ENCODE results near the gene CAP2. TPM values are rescaled to one million over a fixed set of nuclear protein-coding genes. Genes with fewer than 3 reads are reported as not detected.
"Not testable (repeated sequence)": the region's sequence is repeated elsewhere in the genome, so short reads cannot be mapped to it uniquely, and the experiment has no call there.

Gene CAP2
- total RNA-seq, 1 donor from 2014 or later: 32.0 TPM

DNA sequence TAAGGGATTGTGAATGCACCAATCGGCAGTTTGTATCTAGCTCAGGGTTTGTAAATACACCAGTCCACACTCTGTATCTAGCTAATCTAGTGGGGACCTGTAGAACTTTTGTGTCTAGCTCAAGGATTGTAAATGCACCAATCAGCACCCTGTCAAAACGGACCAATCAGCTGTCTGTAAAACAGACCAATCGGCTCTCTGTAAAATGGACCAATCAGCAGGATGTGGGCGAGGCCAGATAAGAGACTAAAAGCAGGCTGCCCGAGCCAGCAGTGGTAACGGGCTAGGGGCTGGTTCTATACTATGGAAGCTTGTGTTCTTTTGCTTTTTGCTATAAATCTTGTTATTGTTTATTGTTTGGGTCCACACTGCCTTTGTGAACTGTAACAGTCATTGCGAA lies 187.9 kb downstream of the CAP2 start:
- DNase-seq (ENCODE audit: low spot score): not testable (repeated sequence)

DNA sequence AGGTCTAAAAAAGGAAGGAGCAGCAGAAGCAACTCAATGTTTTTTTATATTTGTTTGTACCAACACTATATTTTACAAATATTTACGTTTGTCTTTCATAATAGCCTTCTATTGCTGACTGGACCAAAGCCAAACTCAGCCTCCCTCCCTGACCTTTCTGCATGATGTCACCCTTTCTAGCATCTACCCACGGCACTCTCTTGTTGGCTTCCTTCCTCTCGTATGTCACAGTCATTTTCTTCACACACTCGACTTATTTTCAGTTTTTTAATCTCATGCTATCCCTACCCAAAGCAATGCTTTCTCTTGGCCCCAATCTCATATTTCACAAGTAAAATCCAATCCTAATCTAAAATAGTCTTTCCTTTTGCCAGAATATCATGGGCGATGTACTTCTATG lies 190.4 kb downstream of the CAP2 start:
- no peak for DNase-seq (ENCODE audit: low spot score)

DNA sequence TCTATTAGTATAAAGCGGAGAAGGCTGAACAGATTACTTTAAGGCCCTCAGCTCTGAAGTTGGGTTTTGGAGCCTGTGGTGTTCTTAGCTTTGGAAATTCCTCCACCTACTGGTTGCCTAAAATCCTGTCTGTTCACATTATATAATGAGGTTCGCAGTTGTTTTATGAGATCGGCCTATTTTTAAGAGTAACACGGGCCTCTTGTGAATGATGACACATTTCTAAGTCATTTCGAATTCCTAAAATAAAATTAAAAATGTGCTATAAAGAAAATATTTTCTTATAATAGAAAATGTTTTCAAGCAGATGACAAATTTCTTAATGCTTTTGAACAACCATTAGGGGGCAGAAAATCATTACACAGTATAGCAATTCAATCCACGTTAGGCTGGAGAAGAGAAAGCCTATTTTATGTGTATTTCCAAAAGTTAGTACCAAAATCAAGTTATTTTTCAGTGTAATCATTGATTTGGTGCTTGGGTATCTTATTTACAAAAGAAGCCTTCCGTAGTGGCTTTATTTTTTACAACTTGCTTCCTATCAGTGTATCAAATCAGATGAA lies 190.9 kb downstream of the CAP2 start:
- peak; percentile 34 for DNase-seq (ENCODE audit: low spot score)

DNA sequence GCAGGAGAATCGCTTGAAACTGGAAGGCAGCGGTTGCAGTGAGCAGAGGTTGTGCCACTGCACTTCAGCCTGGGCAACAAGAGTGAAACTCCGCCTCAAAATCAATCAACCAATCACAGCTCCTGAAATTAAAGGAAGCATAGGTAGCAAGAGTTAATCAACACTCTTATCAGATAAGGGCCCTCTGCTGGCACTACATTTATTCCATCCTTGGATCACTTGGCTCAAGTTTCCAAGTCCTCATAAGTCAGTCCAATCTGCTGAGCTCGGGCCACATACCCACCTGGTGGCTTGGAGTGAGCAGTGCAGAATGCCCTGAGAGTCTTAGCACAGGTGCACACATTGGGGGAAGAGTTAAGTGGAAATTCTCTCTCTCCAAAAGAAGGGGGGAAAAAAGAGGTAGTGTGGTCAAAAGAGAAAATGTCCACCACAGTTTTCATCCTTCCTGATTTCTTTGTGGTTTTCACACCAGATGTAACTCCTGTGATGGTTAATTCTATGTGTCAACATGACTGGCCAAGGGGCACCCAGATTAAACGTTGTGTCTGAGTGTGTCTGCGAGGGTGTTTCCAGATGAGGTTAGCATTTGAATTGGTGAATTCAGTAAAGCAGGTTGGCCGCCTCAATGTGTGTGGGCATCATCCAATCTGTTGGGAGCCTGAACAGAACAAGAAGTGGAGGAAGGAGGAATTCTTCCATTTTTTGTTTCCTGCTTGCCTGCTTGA lies 192.5 kb downstream of the CAP2 start:
- DNase-seq (ENCODE audit: low spot score): peak; percentile 59

DNA sequence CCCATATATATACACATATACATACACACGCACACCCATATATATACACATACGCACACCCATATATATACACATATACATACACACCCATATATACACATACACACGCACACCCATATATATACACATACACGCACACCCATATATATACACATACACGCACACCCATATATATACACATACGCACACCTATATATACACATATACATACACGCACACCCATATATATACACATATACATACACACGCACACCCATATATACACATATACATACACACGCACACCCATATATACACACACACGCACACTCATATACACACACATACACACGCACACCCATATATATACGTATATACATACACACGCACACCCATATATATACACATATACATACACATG lies 193.2 kb downstream of the CAP2 start:
- DNase-seq (ENCODE audit: low spot score): not testable (repeated sequence)

DNA sequence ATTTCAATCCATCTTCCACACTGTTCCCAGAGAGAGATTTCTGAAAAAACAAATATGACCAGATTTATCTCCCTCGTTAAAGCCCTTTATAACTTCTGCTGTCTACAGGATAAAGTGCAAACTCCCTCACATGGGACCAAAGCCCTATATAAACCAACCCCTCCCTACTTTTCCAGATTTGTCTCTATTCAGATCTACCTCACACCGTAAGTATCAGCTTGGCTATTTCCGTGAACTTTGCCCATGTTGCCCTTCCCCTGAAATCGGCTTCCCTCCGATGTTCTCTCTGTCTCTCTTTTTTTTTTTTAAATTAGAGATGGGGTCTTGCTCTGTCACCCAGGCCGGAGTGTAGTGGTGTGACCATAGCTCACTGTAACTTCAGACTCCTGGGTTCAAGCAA lies 194.6 kb downstream of the CAP2 start:
- DNase-seq (ENCODE audit: low spot score): no peak

DNA sequence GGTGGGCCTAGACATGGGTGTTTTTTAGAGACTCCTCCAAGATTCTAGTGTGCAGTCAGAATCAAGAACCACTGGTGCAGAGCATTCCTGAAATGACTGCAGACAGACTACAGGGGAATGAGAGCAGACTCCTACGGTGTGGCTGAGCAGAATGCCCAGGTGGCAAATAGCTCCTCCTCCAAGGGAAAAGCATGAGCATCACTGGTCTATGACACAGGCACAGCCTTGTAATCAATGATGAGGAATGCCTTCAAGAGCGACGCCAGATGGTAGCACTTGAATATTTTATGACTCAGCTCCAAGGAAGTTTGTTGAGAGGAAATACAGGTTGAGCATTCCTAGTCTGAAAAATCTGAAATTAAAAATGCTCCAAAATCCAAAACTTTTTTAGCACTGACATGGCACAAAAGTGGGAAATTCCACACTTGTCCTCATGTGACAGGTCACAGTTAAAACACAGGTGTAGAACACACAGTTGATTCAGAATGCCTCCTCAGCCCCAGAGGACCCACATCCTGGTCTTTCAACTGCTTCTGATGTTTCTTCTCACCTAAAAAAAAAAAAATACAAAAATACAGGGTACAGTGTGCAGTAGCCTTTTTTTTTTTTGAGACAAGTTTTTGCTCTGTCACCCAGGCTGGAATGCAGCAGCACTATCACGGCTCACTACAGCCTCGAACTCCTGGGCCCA lies 196.2 kb downstream of the CAP2 start:
- DNase-seq (ENCODE audit: low spot score): peak; percentile 66

DNA sequence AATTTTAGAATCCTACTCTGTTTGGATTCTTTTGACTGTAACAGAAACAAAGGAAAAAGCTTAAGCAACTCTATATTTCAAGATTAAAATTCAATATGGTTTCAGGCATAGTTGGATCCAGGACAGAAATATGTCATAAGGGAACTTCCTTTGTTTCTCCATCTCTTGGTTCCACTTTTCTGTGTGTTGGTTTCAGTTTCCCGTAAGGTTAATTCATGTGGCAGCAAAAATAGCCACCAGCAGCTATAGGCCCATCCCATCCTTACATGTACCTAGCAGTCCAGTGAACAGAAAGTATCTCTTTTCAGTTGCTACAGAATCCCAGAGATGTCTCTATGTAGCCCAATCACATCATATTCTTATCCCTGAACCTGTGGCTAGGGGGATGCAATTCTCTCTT lies 197.9 kb downstream of the CAP2 start:
- no peak for DNase-seq (ENCODE audit: low spot score)

DNA sequence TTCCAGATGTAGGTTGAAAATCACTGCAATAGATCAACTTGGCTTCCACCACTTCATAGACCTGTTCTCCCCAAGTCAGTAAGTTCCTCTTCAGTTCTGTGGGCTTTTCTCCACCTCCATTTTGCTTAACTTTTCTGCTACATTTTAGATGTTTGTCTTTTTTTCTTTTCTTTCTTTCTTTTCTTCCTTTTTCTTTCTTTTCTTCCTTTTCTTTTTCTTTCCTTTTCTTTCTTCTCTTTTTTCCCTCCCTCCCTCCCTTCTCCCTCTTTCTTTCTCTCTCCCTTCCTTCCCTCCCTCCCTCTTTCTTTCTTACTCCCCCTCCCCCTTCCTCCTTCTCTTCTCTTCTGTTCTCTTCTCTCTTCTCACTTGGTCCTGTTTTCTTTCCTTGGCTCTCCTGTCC lies 199.9 kb downstream of the CAP2 start:
- DNase-seq (ENCODE audit: low spot score): no peak

DNA sequence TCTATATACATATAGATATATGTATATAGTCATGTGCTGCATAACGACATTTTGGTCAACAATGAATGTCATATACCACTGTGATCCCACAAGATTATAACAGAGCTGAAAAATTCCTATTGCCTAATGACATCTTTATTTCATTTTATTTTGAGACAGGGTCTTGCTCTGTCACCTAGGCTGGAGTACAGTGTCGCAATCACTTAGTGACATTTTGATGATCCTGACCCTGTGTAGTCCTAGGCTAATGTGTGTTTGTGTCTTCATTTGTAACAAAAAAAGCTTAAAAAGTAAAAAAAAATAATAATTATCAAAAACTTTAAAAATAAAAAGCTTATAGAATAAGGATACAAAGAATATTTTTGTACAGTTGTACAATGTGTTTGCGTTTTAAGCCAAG lies 202.7 kb downstream of the CAP2 start:
- DNase-seq (ENCODE audit: low spot score): no peak

DNA sequence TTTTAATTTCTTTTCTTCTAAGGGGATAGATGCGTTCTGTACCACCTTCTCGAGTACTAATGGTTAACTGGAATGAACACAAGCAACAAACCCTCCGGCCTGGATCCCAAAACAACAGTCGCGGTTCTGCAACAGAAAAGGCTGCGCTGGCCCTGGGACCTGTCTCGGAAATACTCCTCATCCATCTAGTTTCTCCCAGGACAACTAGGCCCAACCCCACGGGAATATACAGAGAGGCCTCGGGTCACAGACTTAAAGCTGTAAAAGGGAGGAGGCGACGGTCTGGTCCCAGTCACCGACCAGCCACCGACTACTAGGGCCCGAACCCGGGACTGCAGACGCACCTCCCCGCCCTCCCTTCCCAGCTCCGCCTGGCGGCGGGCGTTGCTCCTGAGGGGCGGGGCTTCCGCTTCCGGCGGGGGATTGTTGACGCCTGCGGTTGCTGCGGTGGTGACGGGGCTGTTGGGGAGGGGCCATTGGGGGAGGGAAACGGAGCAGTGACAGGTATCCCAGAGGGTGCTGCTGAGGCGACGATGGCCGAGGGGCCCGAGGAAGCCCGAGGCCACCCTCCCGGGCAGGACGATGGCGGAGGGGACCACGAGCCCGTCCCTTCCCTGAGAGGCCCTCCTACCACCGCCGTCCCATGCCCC lies 206.6 kb downstream of the CAP2 start, which contains the start of gene FAM8A1:
Gene FAM8A1 (plus strand): TSS at position 426 of the 650 bp plus-strand sequence. CDS start 108 bp downstream, at position 534.
- DNase-seq (ENCODE audit: low spot score): peak; percentile 95

DNA sequence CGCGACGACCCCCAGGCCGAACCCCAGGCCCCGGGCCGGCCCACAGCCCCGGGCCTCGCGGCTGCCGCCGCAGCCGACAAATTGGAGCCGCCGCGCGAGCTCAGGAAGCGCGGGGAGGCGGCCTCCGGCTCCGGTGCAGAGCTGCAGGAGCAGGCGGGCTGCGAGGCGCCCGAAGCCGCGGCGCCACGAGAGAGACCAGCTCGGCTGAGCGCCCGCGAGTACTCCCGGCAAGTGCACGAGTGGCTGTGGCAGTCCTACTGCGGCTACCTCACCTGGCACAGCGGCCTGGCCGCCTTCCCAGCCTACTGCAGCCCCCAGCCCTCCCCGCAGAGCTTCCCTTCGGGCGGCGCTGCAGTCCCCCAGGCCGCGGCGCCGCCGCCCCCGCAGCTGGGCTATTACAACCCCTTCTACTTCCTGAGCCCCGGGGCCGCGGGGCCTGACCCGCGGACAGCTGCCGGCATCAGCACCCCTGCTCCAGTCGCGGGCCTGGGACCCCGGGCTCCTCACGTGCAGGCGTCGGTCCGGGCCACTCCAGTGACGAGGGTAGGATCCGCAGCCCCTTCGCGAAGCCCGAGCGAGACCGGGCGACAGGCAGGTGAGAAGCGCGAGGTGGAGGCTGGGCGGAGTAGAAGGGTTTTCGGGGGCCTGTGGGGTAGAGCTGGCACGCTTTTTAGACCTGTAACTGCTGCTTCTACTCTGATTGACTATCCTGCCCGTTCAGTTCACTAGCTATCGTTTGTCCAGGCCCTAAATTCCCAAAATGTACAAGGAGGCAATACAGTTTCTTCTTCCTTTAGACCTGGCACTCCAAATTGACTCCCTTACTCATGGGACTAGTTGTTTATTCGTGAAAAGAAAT lies 207.4 kb downstream of the CAP2 start:
- peak; percentile 18 for DNase-seq (ENCODE audit: low spot score)

DNA sequence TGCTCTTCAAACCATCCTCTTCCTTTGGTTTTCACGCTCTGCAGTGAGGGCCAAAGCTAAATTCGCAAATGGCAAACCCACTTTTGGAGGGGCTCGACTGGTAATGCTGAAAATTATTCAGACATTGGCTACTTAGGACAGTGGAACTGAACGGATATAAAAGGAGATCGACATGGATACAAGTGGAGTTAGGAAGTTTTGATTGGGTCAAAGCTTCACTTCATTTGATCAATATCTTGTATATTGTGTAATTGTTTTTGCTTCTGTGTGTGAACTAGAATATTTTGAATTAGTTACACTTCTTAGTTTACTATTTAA lies 207.9 kb downstream of the CAP2 start:
- no peak for DNase-seq (ENCODE audit: low spot score)

DNA sequence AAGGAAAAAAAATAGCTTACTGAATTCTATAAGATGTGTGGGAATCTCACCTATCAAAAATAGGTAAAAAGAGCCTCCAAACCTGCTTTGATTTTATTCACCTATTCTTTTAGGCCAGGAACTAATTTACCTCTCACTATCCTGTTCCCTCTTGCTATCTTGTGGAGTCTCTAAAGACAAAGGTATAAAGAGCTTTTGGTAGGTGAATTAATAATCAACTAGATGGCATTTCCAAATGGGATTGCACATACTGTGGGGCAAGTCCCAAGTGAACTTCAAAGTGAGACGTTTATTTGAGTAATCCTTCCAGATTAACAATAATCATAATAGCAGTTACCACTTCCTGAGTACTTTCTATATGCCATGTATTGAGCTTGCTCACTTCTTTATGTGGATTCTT lies 209.5 kb downstream of the CAP2 start:
- no peak for DNase-seq (ENCODE audit: low spot score)

DNA sequence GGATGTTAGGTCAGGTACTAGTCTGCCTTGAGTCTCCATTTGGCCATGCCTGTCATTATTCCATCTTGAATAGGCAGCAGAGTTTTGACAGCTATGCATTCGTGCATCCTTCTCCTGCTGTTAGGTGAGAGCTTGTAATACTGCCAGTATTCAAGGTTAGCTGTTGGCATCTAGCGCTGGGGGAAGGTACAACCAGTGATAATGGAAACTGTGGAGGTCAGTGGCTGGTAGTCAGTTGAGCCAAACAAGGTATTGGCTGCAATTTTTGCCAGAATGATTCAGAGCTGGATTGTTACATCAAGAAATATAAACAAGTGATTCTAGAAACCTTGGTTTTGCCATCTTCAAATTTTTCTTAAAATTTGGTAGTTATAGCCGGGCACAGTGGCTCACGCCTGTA lies 213.2 kb downstream of the CAP2 start:
- DNase-seq (ENCODE audit: low spot score): no peak

Other genes starting within 250 kb of the CAP2 start
- gene RBM24, start 112.2 kb upstream of the CAP2 start, total RNA-seq: 4.2 TPM
- 34.3 TPM for gene FAM8A1, start 206.7 kb downstream of the CAP2 start, total RNA-seq

Measured in mucosa of gallbladder (tissue), 1 donor.